H1 (cell line): Measurements from ENCODE around the gene NPIPB6. TPM values are rescaled to one million over a fixed set of nuclear protein-coding genes. Genes with fewer than 3 reads are reported as not detected.

ENCODE experiments used
- CTCF ChIA-PET: fragments of 300-600 bp; sonication (Branson Sonifier 250); formaldehyde crosslinking; loops from one replicate; lab custom pipeline; 2021; ENCODE audit not compliant: partially characterized antibody; lab: Charles Lee
- POLR2A ChIA-PET: fragments of 300-600 bp; sonication (Branson Sonifier 250); formaldehyde crosslinking; loops from one replicate; lab custom pipeline; 2021; ENCODE audit warnings: inconsistent platforms; ENCODE audit not compliant: partially characterized antibody; lab: Charles Lee
- DNase-seq, 2 experiments: peaks; one replicate each; pipeline versions ENCODE4 v3.0.0 to v3.0.0-alpha.2; 2010 to 2022; ENCODE audit warnings: low spot score in 2 of 2, low read depth in 1 of 2, mixed read lengths in 1 of 2
- FAIRE-seq: peaks from 2 replicates; lab custom pipeline; 2011; peaks lifted over from hg19 to GRCh38; lab: Jason Lieb, UNC
- H2AFZ ChIP-seq: 2 replicates; pipeline ENCODE4 v1.8.1; 2012; ENCODE audit warnings: low read length, inconsistent platforms
- H2AK5ac ChIP-seq: 2 replicates; pipeline ENCODE4 v1.6.1; 2013; ENCODE audit warnings: low read depth, low read length
- H2BK120ac ChIP-seq: replicated peaks from 2 replicates; pipeline ENCODE3; 2013; ENCODE audit warnings: low read depth, low read length, inconsistent platforms
- H2BK12ac ChIP-seq: 2 replicates; pipeline ENCODE4 v1.6.1; 2013; ENCODE audit warnings: low read depth, low read length
- H2BK15ac ChIP-seq: 2 replicates; pipeline ENCODE4 v1.6.1; 2013; ENCODE audit warnings: low read length
- H2BK20ac ChIP-seq: 2 replicates; pipeline ENCODE4 v1.6.1; 2013; ENCODE audit warnings: low read length
- H2BK5ac ChIP-seq: 2 replicates; pipeline ENCODE4 v1.6.1; 2013; ENCODE audit warnings: low read depth, low read length
- H3K14ac ChIP-seq: 2 replicates; pipeline ENCODE4 v1.6.1; 2013; ENCODE audit warnings: inconsistent platforms; ENCODE audit not compliant: insufficient read length
- H3K18ac ChIP-seq: 2 replicates; pipeline ENCODE4 v1.6.1; 2013; ENCODE audit warnings: low read length; ENCODE audit errors: extremely low read depth
- H3K23ac ChIP-seq: 2 replicates; pipeline ENCODE4 v1.6.1; 2013; ENCODE audit warnings: inconsistent platforms; ENCODE audit not compliant: insufficient read length
- H3K23me2 ChIP-seq: 2 replicates; pipeline ENCODE4 v1.6.1; 2013; ENCODE audit warnings: low read depth, low read length
- H3K27ac ChIP-seq: 2 replicates; pipeline ENCODE4 v1.6.1; 2011; ENCODE audit warnings: low read depth, low read length, inconsistent platforms
- H3K27me3 ChIP-seq, 4 experiments: replicated peaks in 1 of 4; 1 replicate in 1 of 4; 2 replicates in 3 of 4; pipeline versions ENCODE4 v1.6.1 to v1.8.1; 2011 to 2013; ENCODE audit warnings: low read length in 3 of 4, mild to moderate bottlenecking in 3 of 4, inconsistent platforms in 2 of 4, mixed read lengths in 2 of 4, moderate library complexity in 1 of 4; ENCODE audit not compliant: control insufficient read depth in 3 of 4, insufficient read depth in 3 of 4; ENCODE audit errors: extremely low read depth in 1 of 4
- H3K36me3 ChIP-seq, 4 experiments: 2 replicates each; pipeline versions ENCODE4 v1.6.1 to v1.8.1; 2011 to 2013; ENCODE audit warnings: mild to moderate bottlenecking in 4 of 4, low read length in 3 of 4, moderate library complexity in 2 of 4, control low read depth in 1 of 4, inconsistent platforms in 1 of 4; ENCODE audit not compliant: insufficient read depth in 4 of 4, control insufficient read depth in 2 of 4
- H3K4ac ChIP-seq: replicated peaks from 2 replicates; pipeline ENCODE3; 2013; ENCODE audit warnings: low read length, low read depth, mixed read lengths, inconsistent platforms; ENCODE audit not compliant: insufficient read length
- H3K4me1 ChIP-seq, 4 experiments: replicated peaks in 1 of 4; 1 replicate in 1 of 4; 2 replicates in 3 of 4; pipeline versions ENCODE4 v1.6.1 to v1.8.1; 2011 to 2013; ENCODE audit warnings: low read length in 3 of 4, inconsistent platforms in 2 of 4, mixed read lengths in 1 of 4; ENCODE audit not compliant: insufficient read depth in 4 of 4, control insufficient read depth in 3 of 4
- H3K4me2 ChIP-seq, 2 experiments: 2 replicates each; pipeline versions ENCODE4 v1.6.1 to v1.8.1; 2011 to 2013; ENCODE audit warnings: low read depth in 2 of 2, low read length in 2 of 2, control low read depth in 1 of 2, inconsistent platforms in 1 of 2, mild to moderate bottlenecking in 1 of 2; ENCODE audit not compliant: insufficient read depth in 1 of 2
- H3K4me3 ChIP-seq, 4 experiments: fragments of 200-600, 300-600 bp in 1 of 4; sonication (generic), shearing (Covaris generic), sonication (Bioruptor Twin) in 1 of 4; 2 replicates each; pipeline versions ENCODE4 v1.5.1 to v1.8.1; 2011 to 2016; ENCODE audit warnings: low read length in 4 of 4, low read depth in 3 of 4, control low read depth in 2 of 4, inconsistent platforms in 2 of 4, mild to moderate bottlenecking in 2 of 4, mixed read lengths in 1 of 4, moderate library complexity in 1 of 4; ENCODE audit not compliant: insufficient read depth in 2 of 4; ENCODE audit errors: extremely low read depth in 1 of 4
- H3K56ac ChIP-seq: replicated peaks from 2 replicates; pipeline ENCODE3; 2013; ENCODE audit warnings: low read depth, mild to moderate bottlenecking, mixed read lengths, low read length, inconsistent platforms; ENCODE audit not compliant: insufficient read length
- H3K79me1 ChIP-seq: 2 replicates; pipeline ENCODE4 v1.6.1; 2013; ENCODE audit warnings: low read depth, low read length, control low read depth
- H3K79me2 ChIP-seq, 2 experiments: 2 replicates each; pipeline versions ENCODE4 v1.6.1 to v1.8.1; 2012 to 2013; ENCODE audit warnings: low read length in 2 of 2, mild to moderate bottlenecking in 2 of 2, inconsistent platforms in 1 of 2; ENCODE audit not compliant: insufficient read depth in 2 of 2, control insufficient read depth in 1 of 2
- H3K9ac ChIP-seq, 4 experiments: replicated peaks in 1 of 4; 1 replicate in 1 of 4; 2 replicates in 3 of 4; pipeline versions ENCODE4 v1.6.1 to v1.8.1; 2011 to 2013; ENCODE audit warnings: low read depth in 3 of 4, low read length in 3 of 4, control low read depth in 2 of 4, mild to moderate bottlenecking in 2 of 4, moderate library complexity in 2 of 4, inconsistent platforms in 1 of 4; ENCODE audit errors: extremely low read depth in 1 of 4
- H3K9me3 ChIP-seq, 2 experiments: 2 replicates each; pipeline versions ENCODE4 v1.6.1 to v1.8.1; 2012 to 2013; ENCODE audit warnings: mild to moderate bottlenecking in 2 of 2, moderate library complexity in 2 of 2, control low read depth in 1 of 2, inconsistent platforms in 1 of 2, low read depth in 1 of 2, low read length in 1 of 2, mixed read lengths in 1 of 2; ENCODE audit not compliant: insufficient read depth in 2 of 2
- H4K20me1 ChIP-seq, 2 experiments: replicated peaks in 1 of 2; 2 replicates each; pipeline versions ENCODE3 to v1.8.1; 2011 to 2013; ENCODE audit warnings: inconsistent platforms in 2 of 2, low read length in 2 of 2, mild to moderate bottlenecking in 1 of 2; ENCODE audit not compliant: insufficient read depth in 2 of 2, control insufficient read depth in 1 of 2
- H4K5ac ChIP-seq: 2 replicates; pipeline ENCODE4 v1.6.1; 2013; ENCODE audit warnings: low read length, low read depth, mixed read lengths, inconsistent platforms; ENCODE audit not compliant: insufficient read length
- H4K8ac ChIP-seq: 2 replicates; pipeline ENCODE4 v1.8.0; 2013; ENCODE audit warnings: mild to moderate bottlenecking, moderate library complexity, low read length, inconsistent platforms; ENCODE audit not compliant: insufficient read depth; ENCODE audit errors: extremely low read depth
- H4K91ac ChIP-seq: replicated peaks from 2 replicates; pipeline ENCODE3; 2013; ENCODE audit warnings: low read length, mixed read lengths, inconsistent platforms; ENCODE audit not compliant: insufficient read length
- SIX5 ChIP-seq: IDR thresholded peaks from 2 replicates; pipeline ENCODE4 v1.6.1; 2011; ENCODE audit warnings: mild to moderate bottlenecking, low read depth, low read length
- TAF7 ChIP-seq: optimal IDR thresholded peaks from 2 replicates; pipeline ENCODE3; 2011; ENCODE audit warnings: low read depth, mild to moderate bottlenecking, inconsistent platforms, low read length, moderate library complexity, borderline replicate concordance
- WGBS, 2 experiments: shearing (Covaris generic) in 1 of 2; methylation state at CpG; one replicate each; pipeline versions ENCODE4 v1.1.6 to v1.1.7; 2013 to 2015; ENCODE audit warnings: low lambda C conversion rate in 2 of 2, mixed read lengths in 2 of 2, inconsistent platforms in 1 of 2, low coverage in 1 of 2, missing lambda C conversion rate in 1 of 2; ENCODE audit not compliant: insufficient replicate concordance in 2 of 2, insufficient coverage in 1 of 2, insufficient read length in 1 of 2; ENCODE audit errors: extremely low coverage in 1 of 2, missing lambda C conversion rate in 1 of 2; 5-methylcytosine and 5-hydroxymethylcytosine counted together
- polyA plus RNA-seq, 7 experiments: library from polyadenylated mRNA; depleted of rRNA in 3 of 7; stranded (reverse) in 5 of 7; unstranded in 2 of 7; fragments of >200 nt in 5 of 7; fragments of 200-250 nt in 2 of 7; gene quantifications; 1 replicate in 5 of 7; 2 replicates in 1 of 7; 4 replicates in 1 of 7; pipeline versions ENCODE4 v1.2.1 to v1.2.3, GENCODE V29; 2011 to 2013; ENCODE audit warnings: missing spikeins in 2 of 7, mixed read lengths in 2 of 7
- total RNA-seq: library from RNA; stranded (reverse); fragmentation: NEBNext Ultra II Directional; extraction: Animal tissue kit (Norgen Biotek cat#: 25700); gene quantifications from 2 replicates; pipeline ENCODE4 v1.2.1, GENCODE V29; 2021

NPIPB6 gene
- total and polyA plus RNA-seq, 2 of the 8 experiments (the other 6 are each of a cell fraction or from before 2014, with no cell fraction given), result 0.83 to 1.9 TPM

DNA sequence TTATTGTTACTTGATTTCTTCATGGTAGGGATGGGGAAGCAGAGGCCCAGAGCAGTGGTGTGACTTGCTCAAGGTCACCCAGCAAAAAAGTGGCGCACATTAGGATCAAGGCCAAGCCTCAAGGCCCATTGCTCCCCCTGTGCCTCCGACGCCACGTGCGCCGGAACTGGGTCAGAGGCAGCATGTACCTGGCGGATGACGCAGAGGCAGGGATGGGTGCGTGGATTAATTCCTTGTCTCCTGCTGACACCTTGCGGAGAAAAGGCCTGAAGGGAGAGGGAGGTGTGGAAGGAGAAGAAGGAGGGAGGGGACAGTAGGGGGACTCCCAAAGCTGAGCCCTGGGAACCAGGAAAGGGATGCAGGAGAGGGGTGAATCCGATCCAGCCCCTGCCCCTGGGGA is 52.5 kb downstream of the NPIPB6 start:
- Histone ChIP-seq H3K4me1 (no peaks in the 10 kb centered on the region; a peak in 1 of 7 replicates), H3K27me3 (no peaks in the 10 kb centered on the region), H3K9ac (no peak overlapping the region), H2AFZ (no peak overlapping the region), H2BK120ac (no peak overlapping the region)
- no peak for FAIRE-seq
- 90% methylated on average over 11 of the region's 11 CpGs; no CpG with 5 or more reads in 1 of the 2 experiments for WGBS, 2 experiments
- no peak for TF ChIP-seq SIX5
- TF ChIP-seq TAF7, result no peak
- TF ChIP-seq, all 59 proteins: peak for 0
- no peak for DNase-seq
- ChIA-PET POLR2A (interaction anchor here (0.6 to 2.3 kb wide), 5 partner anchors 9 to 298 kb away, joined by 3 to 5 read pairs (median 3); no protein-coding TSS in a partner anchor), CTCF (interaction anchor here (0.6 to 4.5 kb wide), 3 partner anchors 10 to 33 kb away, joined by 3 to 22 read pairs (median 14); no protein-coding TSS in a partner anchor)
- Histone ChIP-seq H3K79me1 (peaks cover 18% of the 10 kb centered on the region), H2BK15ac (no peak overlapping the region), H3K36me3 (peaks cover 0 to 5% (median 0%) of the 10 kb centered on the region in 4 experiments; a peak in 4 of 8 replicates), H3K18ac (no peak overlapping the region), H4K91ac (no peak overlapping the region), H3K4me3 (no peak overlapping the region), H3K9me3 (no peaks in the 10 kb centered on the region), H2BK12ac (no peak overlapping the region), H3K23me2 (no peaks in the 10 kb centered on the region), H3K4ac (no peak overlapping the region), H3K56ac (no peak overlapping the region), H4K5ac (no peak overlapping the region), H4K20me1 (peaks cover 11 to 30% of the 10 kb centered on the region in 2 experiments), H3K4me2 (no peak overlapping the region), H2BK5ac (no peak overlapping the region), H2BK20ac (no peak overlapping the region), H2AK5ac (no peak overlapping the region; the same call in 1 of the 2 replicates), H3K23ac (no peak overlapping the region), H4K8ac (no peak overlapping the region), H3K14ac (no peak overlapping the region), H3K27ac (no peak overlapping the region), H3K79me2 (peaks cover 0 to 43% of the 10 kb centered on the region in 2 experiments)
